Glomerular endothelial cell (primary cell): Measurements from ENCODE around the gene RMRP. TPM values are rescaled to one million over a fixed set of nuclear protein-coding genes. Genes with fewer than 3 reads are reported as not detected.

ENCODE experiments used
- DNase-seq: peaks from one replicate; pipeline ENCODE4 v3.0.0-alpha.2; 2011; ENCODE audit warnings: low read depth, low spot score; ENCODE audit errors: extremely low read depth
- total RNA-seq: library from RNA; depleted of rRNA; stranded (reverse); fragments of >200 nt; gene quantifications from 2 replicates; pipeline ENCODE4 v1.2.3, GENCODE V29; 2015

The RMRP gene
- total RNA-seq, 1 donor from 2014 or later: 4,459 TPM

DNA sequence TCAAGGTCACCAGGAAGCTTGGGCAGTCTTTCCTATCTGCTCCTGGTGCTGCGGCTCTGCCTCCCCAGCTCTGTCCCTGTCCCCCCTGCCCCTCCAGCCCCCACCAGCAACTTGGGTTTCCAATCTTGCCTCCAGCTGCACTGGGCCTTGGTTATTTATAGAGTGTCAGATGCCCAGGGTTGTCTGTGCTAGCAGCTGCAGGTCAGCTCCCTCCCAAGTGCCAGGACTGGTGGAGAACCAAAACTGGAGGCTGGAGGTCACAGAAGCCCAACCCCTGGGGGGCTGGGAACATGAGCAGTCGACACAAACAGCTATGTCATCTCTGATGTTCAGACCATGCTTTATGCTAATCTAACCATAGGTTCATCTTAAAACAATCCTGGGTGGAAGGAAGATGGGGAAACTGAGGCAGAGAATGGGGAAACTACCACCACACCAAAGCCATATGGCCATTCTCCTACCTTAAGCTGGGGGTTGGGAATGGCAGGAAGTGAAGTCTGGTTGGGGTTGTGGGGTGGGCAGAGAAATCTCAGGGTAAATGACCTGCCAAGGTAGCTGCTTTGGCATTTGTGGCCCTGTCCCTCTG, 30.2 kb upstream of the RMRP start:
- no peak for DNase-seq

DNA sequence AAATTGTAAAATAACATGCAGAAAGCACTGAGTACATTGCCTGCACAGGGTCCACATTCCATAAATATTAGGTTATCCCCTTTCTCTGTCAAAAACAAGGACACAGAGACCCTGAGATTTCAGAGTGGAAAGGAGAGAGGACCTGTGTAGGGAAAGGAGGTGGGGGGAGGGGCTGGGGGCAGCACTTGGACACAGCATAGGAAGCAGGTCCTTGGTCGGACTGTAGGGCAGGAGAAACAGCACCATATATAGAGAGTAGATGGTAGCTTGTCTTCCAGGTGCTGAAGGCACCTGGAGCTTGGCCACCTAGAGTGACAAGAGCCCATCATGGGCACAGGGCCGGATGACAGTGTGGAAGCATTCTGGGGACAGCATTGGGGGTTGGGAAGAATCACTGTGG, 29.5 kb upstream of the RMRP start:
- no peak for DNase-seq

DNA sequence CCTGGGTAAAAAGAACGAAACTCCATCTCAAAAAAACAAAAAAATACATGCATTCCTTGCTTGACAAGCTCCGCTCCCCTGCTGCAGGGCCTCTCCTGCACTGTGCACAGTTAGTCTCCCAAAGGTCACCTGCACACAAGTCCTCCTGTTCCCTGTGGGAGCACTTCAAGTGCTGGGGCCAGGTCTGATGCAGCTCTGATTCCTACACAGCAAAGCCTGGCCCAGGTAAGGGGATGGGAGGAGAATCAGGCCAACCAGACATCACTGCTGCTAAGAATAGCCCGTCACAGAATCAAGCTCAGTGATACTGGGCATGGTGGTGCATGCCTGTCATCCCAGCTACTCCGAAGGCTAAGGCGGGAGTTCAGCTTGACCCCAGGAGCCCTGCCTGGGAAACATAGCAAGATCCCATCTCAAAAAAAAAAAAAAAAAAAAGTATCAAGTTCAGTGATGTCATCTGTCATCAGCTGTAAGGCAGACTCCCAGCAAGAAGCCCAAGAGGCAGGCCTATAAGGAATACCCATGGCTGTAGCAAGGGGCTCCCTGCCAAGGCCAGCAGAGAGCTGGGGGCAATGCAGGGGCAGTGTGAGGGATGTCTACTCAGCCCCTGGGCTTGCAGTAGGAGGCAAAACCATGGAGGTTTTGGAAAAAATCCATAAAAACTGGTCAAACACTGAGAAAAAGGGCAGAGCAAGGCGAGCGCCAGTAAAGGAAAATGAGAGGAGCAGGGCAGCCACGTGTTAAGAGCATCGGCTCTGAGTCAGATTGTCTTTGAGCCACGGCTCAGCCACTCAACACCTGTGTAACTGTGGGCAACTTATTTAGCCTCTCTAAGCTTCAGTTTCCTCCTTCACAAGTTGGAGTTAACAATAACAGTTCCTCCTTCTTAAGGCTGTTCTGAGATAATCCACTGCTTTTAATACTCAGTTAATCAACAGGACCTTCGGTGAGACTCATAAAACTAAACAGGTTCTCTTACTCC, 28.7 kb upstream of the RMRP start:
- no peak for DNase-seq

DNA sequence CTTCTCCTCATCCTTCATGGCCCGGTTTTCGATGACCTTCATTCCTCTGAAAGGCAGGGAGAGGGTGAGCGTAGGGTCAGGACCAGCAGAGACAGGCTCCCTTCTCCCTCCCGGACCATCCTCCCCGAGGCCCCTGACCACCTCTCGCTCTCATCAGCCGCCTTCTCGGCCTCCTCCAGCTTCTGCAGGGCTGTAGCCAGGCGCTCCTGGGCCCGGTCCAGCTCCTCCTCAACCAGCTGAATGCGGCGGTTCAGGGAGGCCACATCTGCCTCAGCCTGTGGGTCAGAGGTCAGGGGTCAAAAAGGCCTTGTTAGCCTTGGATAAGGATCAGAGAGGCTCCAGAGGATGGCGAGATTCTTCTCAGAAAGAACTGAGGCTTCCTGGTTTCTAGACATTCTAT, 27.7 kb upstream of the RMRP start:
- DNase-seq: no peak

DNA sequence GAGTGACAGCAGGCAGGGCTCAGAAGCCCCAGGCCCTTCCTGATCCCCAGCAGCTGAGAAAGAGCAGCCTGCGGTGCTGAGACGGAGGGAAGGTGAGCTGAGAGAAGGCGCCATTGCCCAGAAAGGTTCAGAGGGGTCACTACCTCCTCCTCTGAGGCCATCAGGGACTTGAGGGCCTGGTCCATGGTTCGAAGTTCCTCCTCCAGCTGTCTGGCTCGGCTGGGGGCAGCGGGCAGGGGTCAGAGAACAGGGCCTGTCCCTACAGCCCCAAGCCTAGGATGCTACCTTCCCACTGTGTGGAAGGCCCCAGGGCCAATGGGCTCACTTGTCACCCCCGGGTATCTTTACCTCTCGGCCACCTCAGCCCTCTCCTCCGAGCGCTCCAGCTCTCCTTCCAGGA, 27.1 kb upstream of the RMRP start:
- no peak for DNase-seq

DNA sequence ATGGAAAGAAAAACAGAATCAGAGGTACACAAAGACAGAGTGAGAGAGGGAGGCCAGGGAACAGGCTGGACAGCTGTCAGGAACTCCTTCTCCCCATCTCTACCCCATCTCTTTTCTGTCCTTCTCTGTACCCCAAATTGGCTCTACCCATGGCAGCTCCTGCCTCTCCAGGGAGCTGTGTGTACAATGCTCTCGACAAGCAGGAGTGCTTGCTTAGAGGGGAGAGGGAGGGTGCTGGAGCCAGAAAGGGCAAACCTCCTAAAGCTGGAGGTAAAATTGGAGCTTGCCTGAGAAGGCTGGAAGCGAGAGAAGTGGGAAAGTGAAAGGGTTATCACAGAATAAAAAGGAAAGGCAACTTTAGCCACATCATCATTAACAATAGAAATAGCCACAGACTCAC, 25.5 kb upstream of the RMRP start:
- no peak for DNase-seq

DNA sequence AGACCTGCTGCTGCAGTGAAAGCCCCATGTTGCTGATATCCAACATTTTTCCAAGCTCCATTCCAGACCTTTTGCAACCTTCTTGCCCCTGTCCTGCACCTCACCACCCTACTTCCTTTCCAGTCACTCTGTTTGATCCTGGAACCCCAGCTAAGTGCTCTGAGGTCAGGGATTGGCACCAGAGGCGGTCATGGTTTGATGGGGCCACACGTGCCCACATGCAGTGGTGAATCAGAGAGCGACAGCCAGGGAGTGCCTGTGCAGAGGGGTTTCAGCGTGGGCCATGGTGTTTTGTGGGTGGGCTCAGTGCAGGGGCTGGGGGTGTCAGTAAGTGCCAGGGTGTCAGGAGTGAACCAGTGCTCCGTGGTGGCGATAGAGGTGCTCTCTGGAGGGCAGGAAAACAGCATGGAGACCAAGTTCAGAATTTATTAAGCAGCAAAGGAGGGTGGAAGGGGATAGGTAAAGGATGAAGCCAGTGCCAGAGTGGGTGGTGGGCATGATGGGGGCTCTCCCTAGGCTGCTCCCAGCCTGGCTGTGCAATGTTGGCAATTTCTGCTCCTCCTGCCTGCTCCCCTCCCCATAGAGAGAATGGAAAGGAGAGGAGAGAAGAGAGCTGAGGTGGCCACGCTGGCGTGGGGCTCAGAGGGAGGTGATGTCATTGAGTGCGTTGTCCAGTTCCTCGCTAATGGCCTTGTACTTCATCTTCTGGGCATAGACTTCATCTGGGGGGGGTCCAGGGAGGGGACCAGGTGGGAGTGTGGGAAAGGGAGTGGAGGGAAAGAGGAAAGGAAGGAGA, 24.9 kb upstream of the RMRP start:
- DNase-seq: no peak

DNA sequence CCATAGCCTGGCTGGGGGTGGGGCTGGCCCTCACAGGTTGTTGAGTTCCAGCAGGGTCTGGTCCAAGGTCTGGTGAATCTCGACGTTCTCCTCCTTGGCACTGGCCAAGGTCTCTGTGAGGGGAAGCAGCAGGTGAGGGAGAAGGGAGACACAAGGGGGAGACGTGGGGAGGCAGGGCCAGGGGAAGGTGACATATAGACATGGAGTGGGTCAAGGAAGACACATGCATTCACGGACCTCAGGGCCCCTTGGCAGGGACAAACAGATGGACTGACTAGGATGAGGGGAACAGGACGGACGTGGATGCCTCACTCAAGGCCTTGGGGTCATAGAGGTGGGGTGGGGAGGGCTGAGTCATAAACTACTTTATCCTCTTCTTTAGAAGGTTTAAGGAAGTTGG, 24.2 kb upstream of the RMRP start:
- DNase-seq: no peak

DNA sequence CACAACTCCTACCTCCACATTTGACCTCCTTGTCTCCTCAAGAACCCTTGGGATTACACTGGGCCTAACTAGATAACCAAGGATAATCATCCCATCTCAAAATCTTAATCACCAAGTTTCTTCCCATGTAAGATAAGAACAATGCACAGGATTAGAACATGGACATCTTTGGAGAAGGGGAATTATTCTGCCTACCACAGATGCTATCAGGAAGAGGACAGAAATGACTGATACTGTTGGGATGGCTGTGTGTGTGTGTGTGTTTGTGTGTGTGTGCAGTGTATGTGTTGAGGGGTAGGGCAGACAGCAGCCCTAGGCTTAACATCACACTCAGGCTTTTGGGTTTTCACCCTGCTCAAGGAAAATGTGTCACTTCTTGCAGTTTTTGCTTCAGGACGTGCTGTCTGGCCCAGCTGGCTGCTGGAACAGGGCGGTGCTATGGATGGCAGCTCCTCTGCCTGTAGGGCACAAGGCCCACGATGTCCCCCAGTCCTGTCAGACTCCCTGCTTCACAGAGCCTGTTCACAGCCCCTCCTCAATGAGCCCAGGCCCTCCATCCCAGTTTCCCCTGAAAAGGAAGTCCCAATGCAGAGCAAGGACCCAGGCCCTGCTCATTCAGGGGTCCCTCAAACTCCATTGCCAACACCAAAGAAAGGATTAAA, 23.7 kb upstream of the RMRP start:
- DNase-seq: no peak

DNA sequence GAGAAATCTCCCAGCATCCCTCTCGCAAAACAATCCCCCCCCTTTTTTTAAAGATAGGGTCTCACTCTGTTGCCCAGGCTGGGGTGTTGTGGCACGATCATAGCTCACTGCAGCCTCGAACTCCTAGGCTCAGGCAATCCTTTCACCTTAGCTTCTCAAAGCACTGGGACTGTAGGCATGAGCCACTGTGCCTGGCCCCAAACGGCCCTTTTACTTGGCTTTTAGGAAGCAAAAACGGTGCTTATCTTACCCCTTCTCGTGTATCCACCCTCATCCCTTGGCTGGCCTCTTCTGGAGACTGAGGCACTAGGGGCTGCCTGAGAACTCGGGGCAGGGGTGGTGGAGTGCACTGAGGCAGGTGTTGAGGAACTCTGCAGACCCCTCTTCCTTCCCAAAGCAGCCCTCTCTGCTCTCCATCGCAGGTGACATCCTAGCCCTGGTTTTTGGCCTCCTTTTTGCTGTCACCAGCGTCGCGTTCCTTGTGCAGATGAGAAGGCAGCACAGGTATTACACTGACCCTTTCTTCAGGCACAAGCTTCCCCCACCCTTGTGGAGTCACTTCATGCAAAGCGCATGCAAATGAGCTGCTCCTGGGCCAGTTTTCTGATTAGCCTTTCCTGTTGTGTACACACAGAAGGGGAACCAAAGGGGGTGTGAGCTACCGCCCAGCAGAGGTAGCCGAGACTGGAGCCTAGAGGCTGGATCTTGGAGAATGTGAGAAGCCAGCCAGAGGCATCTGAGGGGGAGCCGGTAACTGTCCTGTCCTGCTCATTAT, 22.7 kb upstream of the RMRP start:
- no peak for DNase-seq

DNA sequence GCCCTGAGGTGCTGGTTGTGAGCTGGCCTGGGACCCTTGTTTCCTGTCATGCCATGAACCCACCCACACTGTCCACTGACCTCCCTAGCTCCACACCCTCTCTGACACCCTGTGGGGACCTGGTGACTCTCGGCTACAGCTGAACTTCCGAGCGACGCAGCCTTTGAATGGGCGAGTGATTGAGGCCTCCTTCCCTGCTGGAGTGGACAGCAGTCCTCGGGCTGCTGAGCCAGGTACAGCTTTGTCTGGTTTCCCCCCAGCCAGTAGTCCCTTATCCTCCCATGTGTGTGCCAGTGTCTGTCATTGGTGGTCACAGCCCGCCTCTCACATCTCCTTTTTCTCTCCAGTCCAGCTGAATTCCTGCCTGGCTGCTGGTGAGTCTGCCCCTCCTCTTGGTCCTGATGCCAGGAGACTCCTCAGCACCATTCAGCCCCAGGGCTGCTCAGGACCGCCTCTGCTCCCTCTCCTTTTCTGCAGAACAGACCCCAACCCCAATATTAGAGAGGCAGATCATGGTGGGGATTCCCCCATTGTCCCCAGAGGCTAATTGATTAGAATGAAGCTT, 22.0 kb upstream of the RMRP start:
- DNase-seq: no peak

DNA sequence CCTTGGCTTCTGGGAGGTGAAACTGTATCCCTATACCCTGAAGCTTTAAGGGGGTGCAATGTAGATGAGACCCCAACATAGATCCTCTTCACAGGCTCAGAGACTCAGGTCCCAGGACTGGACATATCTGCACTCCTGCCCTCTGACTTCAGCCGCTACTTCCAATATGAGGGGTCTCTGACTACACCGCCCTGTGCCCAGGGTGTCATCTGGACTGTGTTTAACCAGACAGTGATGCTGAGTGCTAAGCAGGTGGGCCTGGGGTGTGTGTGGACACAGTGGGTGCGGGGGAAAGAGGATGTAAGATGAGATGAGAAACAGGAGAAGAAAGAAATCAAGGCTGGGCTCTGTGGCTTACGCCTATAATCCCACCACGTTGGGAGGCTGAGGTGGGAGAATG, 21.3 kb upstream of the RMRP start:
- DNase-seq: no peak

DNA sequence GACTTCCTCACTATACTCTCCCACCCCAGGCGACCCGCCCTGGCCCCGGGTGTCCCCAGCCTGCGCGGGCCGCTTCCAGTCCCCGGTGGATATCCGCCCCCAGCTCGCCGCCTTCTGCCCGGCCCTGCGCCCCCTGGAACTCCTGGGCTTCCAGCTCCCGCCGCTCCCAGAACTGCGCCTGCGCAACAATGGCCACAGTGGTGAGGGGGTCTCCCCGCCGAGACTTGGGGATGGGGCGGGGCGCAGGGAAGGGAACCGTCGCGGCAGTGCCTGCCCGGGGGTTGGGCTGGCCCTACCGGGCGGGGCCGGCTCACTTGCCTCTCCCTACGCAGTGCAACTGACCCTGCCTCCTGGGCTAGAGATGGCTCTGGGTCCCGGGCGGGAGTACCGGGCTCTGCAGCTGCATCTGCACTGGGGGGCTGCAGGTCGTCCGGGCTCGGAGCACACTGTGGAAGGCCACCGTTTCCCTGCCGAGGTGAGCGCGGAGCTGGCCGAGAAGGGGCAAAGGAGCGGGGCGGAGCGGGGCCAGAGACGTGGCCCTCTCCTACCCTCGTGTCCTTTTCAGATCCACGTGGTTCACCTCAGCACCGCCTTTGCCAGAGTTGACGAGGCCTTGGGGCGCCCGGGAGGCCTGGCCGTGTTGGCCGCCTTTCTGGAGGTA, 18.0 kb upstream of the RMRP start:
- DNase-seq: no peak

DNA sequence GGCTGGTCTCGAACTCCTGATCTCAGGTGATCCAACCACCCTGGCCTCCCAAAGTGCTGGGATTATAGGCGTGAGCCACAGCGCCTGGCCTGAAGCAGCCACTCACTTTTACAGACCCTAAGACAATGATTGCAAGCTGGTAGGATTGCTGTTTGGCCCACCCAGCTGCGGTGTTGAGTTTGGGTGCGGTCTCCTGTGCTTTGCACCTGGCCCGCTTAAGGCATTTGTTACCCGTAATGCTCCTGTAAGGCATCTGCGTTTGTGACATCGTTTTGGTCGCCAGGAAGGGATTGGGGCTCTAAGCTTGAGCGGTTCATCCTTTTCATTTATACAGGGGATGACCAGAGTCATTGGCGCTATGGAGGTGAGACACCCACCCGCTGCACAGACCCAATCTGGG, 17.4 kb upstream of the RMRP start:
- no peak for DNase-seq

DNA sequence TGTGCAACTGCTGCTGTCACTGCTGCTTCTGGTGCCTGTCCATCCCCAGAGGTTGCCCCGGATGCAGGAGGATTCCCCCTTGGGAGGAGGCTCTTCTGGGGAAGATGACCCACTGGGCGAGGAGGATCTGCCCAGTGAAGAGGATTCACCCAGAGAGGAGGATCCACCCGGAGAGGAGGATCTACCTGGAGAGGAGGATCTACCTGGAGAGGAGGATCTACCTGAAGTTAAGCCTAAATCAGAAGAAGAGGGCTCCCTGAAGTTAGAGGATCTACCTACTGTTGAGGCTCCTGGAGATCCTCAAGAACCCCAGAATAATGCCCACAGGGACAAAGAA, 16.2 kb upstream of the RMRP start:
- no peak for DNase-seq

DNA sequence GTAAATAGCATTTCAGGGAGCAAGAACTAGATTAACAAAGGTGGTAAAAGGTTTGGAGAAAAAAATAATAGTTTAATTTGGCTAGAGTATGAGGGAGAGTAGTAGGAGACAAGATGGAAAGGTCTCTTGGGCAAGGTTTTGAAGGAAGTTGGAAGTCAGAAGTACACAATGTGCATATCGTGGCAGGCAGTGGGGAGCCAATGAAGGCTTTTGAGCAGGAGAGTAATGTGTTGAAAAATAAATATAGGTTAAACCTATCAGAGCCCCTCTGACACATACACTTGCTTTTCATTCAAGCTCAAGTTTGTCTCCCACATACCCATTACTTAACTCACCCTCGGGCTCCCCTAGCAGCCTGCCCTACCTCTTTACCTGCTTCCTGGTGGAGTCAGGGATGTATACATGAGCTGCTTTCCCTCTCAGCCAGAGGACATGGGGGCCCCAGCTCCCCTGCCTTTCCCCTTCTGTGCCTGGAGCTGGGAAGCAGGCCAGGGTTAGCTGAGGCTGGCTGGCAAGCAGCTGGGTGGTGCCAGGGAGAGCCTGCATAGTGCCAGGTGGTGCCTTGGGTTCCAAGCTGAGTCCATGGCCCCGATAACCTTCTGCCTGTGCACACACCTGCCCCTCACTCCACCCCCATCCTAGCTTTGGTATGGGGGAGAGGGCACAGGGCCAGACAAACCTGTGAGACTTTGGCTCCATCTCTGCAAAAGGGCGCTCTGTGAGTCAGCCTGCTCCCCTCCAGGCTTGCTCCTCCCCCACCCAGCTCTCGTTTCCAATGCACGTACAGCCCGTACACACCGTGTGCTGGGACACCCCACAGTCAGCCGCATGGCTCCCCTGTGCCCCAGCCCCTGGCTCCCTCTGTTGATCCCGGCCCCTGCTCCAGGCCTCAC, 15.6 kb upstream of the RMRP start, which contains the start of gene CA9:
TSS of gene CA9 (plus strand) at position 797 of the 893 bp plus-strand sequence. CDS start at position 829, 32 bp downstream.
- no peak for DNase-seq

DNA sequence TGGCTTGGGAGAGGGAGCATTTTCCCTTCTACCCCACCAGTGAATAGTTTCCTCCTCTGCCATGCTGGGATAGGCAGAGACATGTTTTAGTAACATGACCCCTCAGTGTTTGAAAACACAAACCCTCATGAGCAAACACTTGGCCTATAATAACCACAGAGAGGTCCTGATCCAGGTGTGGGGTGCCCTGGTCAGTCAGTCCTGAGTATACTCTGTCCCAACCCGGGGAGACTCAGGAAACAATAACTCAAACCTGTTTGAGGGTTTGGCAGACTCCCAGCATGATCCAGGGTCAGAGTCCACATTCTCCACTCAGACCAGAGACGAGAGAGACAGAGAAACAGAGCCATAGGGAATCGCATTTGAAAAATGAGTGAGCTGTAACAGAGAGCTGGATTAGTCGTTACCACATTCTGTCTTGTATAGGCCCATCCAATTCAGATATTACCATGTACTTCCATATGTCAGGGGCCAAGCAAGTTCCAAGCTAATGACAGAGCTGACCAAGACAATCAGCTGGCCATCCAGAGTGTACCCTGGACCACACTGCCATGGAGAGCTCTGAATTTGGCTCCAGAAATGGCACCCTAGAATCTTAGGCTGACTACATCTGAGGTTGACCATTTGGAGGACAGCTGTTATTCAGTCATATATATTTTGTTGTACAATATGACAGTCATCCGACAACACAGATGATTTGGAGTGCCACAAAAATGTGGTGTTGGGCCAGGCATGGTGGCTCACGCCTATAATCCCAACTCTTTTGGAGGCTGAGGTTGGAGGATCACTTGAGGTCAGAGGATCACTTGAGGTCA, 11.7 kb upstream of the RMRP start:
- no peak for DNase-seq

DNA sequence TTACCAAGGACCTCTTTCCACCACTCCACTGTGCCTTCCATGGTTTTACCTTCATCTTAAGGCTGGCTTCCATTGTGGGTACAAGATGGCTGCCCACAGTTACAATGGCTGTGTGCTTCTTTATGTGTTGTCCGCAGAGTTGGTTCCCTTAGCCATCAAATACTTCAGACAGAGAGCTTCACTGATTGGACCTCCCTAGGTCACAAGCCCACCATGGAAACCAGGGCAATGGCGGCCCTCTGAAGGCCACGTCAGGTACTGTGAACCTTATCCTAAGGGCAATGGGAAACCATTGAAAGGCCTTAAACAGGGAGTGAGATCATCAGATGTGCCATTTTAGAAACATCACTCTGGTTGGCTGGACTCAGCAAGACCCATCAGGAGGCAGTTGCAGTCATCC, 10.1 kb upstream of the RMRP start:
- DNase-seq: no peak
